Neural progenitor cell (in vitro differentiated cells): ENCODE results near the gene PCSK2. TPM values are rescaled to one million over a fixed set of nuclear protein-coding genes. Genes with fewer than 3 reads are reported as not detected.
A peak's percentile ranks its signal among the peaks of the same experiment; 100 is the strongest.

ENCODE experiments used
- DNase-seq: peaks from one replicate; pipeline ENCODE4 v3.0.0-alpha.2; 2016; ENCODE audit warnings: low spot score
- H2AFZ ChIP-seq: fragments of 200-600 bp; sonication (generic); replicated peaks from 2 replicates; pipeline ENCODE4 v1.6.1; 2016; ENCODE audit warnings: antibody characterized with exemption
- H3F3A ChIP-seq: fragments of 200-600 bp; sonication (generic); 2 replicates; pipeline ENCODE4 v1.6.1; 2016; ENCODE audit warnings: antibody characterized with exemption, low read depth
- H3K27ac ChIP-seq: fragments of 200-600 bp; sonication (generic); 2 replicates; pipeline ENCODE4 v1.5.1; 2016; ENCODE audit warnings: mild to moderate bottlenecking
- H3K27me3 ChIP-seq: fragments of 200-600 bp; sonication (generic); 2 replicates; pipeline ENCODE4 v1.6.1; 2016; ENCODE audit warnings: mild to moderate bottlenecking, moderate library complexity
- H3K36me3 ChIP-seq: fragments of 200-600 bp; sonication (generic); 2 replicates; pipeline ENCODE4 v1.5.1; 2016
- H3K4me1 ChIP-seq: fragments of 200-600 bp; sonication (generic); 2 replicates; pipeline ENCODE4 v1.6.1; 2016; ENCODE audit warnings: mixed run types
- H3K4me2 ChIP-seq: fragments of 200-600 bp; sonication (generic); 2 replicates; pipeline ENCODE4 v1.6.1; 2016
- H3K4me3 ChIP-seq: fragments of 200-600 bp; sonication (generic); 2 replicates; pipeline ENCODE4 v1.5.1; 2016
- H3K79me2 ChIP-seq: fragments of 200-600 bp; sonication (generic); 2 replicates; pipeline ENCODE4 v1.6.1; 2016; ENCODE audit warnings: low read depth
- H3K9ac ChIP-seq: fragments of 200-600 bp; sonication (generic); 2 replicates; pipeline ENCODE4 v1.6.1; 2016
- H3K9me3 ChIP-seq: fragments of 200-600 bp; sonication (generic); 2 replicates; pipeline ENCODE4 v1.5.1; 2016; ENCODE audit warnings: low read depth
- H4K20me1 ChIP-seq: fragments of 200-600 bp; sonication (generic); 2 replicates; pipeline ENCODE4 v1.6.1; 2016; ENCODE audit warnings: low read depth
- H3K27ac Mint-ChIP-seq: 3 replicates; pipeline ENCODE4 v1.8.0; 2021; ENCODE audit warnings: mixed read lengths
- H3K27me3 Mint-ChIP-seq: 2 replicates; pipeline ENCODE4 v1.8.0; 2022; ENCODE audit warnings: low read depth, mild to moderate bottlenecking, inconsistent platforms, moderate library complexity, mixed read lengths; ENCODE audit not compliant: insufficient read depth
- H3K36me3 Mint-ChIP-seq: 3 replicates; pipeline ENCODE4 v1.8.0; 2021; ENCODE audit warnings: mixed read lengths
- H3K4me1 Mint-ChIP-seq: 3 replicates; pipeline ENCODE4 v1.8.0; 2021; ENCODE audit warnings: mixed read lengths
- H3K4me3 Mint-ChIP-seq: 3 replicates; pipeline ENCODE4 v1.8.0; 2021; ENCODE audit warnings: mild to moderate bottlenecking, moderate library complexity, mixed read lengths
- H3K9me3 Mint-ChIP-seq: 3 replicates; pipeline ENCODE4 v1.8.0; 2020; ENCODE audit warnings: mixed read lengths
- EZH2 ChIP-seq: fragments of 200-600 bp; sonication (generic); IDR thresholded peaks from 2 replicates; pipeline ENCODE4 v1.6.1; 2017; ENCODE audit warnings: antibody characterized with exemption, mild to moderate bottlenecking, moderate library complexity
- EZH2phosphoT487 ChIP-seq: fragments of 200-600 bp; sonication (generic); IDR thresholded peaks from 2 replicates; pipeline ENCODE4 v1.6.1; 2017; ENCODE audit warnings: antibody characterized with exemption
- total RNA-seq: library from RNA; depleted of rRNA; stranded (reverse); fragments of >200 nt; gene quantifications from 2 replicates; pipeline ENCODE4 v1.2.3, GENCODE V29; 2015; ENCODE audit warnings: low replicate concordance
- TF ChIP-seq, protein P1 (sequence below): fragments of 200-600 bp; sonication (generic); IDR thresholded peaks from 2 replicates; pipeline ENCODE4 v1.5.1; 2017; ENCODE audit warnings: antibody characterized with exemption, mild to moderate bottlenecking

The PCSK2 gene
- total RNA-seq, 1 donor from 2014 or later = 0.07 TPM

DNA sequence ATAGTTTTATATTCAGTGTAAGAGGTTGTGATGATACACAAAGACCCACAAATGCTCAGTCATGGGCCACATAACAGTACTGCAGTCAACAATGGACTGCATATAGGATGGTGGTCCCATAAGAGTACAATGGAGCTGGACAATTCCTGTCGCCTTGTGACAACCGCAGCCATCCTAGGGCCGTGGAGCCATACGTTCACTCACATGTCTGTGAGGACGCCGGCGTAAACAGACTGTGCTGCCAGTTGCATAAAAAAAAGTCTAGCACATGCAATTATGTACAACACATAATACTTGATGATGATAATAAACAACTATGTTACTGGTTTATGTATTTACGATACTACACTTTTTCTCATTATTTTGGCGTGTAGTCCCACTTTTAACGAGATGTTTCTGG lies 273.4 kb downstream of the PCSK2 start:
- Mint-ChIP-seq H3K27ac (no peak overlapping the region), H3K4me3 (no peak overlapping the region), H3K4me1 (peaks cover 2% of the 10 kb centered on the region), H3K9me3 (no peaks in the 10 kb centered on the region), H3K27me3 (peaks cover 14% of the 10 kb centered on the region), H3K36me3 (no peaks in the 10 kb centered on the region)
- DNase-seq = no peak
- Histone ChIP-seq H3F3A (no peaks in the 10 kb centered on the region), H2AFZ (no peak overlapping the region), H3K9ac (no peak overlapping the region), H3K4me1 (no peaks in the 10 kb centered on the region), H3K27me3 (peaks cover 4% of the 10 kb centered on the region), H3K79me2 (no peaks in the 10 kb centered on the region), H4K20me1 (no peaks in the 10 kb centered on the region), H3K36me3 (no peaks in the 10 kb centered on the region), H3K4me3 (no peak overlapping the region), H3K27ac (no peak overlapping the region), H3K4me2 (no peak overlapping the region), H3K9me3 (no peaks in the 10 kb centered on the region)
- no peak for TF ChIP-seq EZH2
- no peak for TF ChIP-seq EZH2phosphoT487
- TF ChIP-seq, protein P1, sequence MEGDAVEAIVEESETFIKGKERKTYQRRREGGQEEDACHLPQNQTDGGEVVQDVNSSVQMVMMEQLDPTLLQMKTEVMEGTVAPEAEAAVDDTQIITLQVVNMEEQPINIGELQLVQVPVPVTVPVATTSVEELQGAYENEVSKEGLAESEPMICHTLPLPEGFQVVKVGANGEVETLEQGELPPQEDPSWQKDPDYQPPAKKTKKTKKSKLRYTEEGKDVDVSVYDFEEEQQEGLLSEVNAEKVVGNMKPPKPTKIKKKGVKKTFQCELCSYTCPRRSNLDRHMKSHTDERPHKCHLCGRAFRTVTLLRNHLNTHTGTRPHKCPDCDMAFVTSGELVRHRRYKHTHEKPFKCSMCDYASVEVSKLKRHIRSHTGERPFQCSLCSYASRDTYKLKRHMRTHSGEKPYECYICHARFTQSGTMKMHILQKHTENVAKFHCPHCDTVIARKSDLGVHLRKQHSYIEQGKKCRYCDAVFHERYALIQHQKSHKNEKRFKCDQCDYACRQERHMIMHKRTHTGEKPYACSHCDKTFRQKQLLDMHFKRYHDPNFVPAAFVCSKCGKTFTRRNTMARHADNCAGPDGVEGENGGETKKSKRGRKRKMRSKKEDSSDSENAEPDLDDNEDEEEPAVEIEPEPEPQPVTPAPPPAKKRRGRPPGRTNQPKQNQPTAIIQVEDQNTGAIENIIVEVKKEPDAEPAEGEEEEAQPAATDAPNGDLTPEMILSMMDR = no peak

DNA sequence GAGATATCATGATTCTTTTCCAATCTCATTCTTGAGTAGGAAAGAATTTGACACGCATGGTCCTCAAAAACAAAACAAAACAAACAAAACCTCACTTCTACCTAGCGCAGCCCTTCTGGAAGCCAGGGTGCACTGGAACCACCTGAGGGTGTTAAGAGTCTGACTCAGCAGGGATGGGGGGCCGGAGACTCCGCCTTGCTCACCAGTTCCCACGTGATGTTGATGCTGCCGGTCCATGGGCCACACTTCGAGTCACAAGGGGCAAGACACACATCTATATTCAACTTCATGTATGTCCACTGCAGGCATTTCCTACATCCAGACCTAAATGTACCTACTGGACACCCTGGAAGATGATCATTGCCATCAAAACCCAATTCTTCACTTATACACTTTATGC lies 274.0 kb downstream of the PCSK2 start:
- Histone ChIP-seq H4K20me1 (no peaks in the 10 kb centered on the region), H3K4me1 (no peaks in the 10 kb centered on the region), H3K79me2 (no peaks in the 10 kb centered on the region), H3K9me3 (no peaks in the 10 kb centered on the region), H2AFZ (no peak overlapping the region), H3F3A (no peaks in the 10 kb centered on the region), H3K27me3 (peaks cover 9% of the 10 kb centered on the region), H3K27ac (no peak overlapping the region), H3K9ac (no peak overlapping the region), H3K36me3 (no peaks in the 10 kb centered on the region), H3K4me3 (no peak overlapping the region), H3K4me2 (no peak overlapping the region)
- Mint-ChIP-seq H3K4me3 (no peak overlapping the region), H3K9me3 (no peaks in the 10 kb centered on the region), H3K36me3 (no peaks in the 10 kb centered on the region), H3K4me1 (peaks cover 5% of the 10 kb centered on the region), H3K27ac (no peak overlapping the region), H3K27me3 (peaks cover 14% of the 10 kb centered on the region)
- DNase-seq = no peak
- no peak for TF ChIP-seq EZH2

DNA sequence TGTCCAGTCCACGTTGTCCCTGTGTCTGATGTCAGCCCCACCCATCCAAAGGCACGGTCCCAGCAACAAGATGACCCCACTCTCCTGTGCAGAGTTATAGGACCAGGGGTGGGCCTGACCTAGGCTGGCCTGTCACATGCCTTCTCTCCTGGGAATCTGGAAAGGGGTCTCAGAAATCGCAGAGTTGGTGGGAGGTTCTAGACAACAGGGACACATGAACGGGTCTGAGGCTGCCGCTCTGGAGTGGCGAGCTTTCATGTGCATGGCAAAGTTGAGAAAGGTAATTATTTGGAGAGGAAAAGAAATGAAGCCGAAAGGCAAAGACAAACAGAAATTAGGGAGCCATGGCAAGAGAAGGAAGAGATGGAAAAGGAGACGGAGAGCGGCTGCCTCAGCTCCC lies 274.9 kb downstream of the PCSK2 start:
- Mint-ChIP-seq H3K4me1 (peaks cover 5% of the 10 kb centered on the region), H3K27ac (no peak overlapping the region), H3K9me3 (no peaks in the 10 kb centered on the region), H3K27me3 (peaks cover 14% of the 10 kb centered on the region), H3K36me3 (no peaks in the 10 kb centered on the region), H3K4me3 (no peak overlapping the region)
- Histone ChIP-seq H3K79me2 (no peaks in the 10 kb centered on the region), H3K4me3 (no peak overlapping the region), H3F3A (no peaks in the 10 kb centered on the region), H3K4me2 (no peak overlapping the region), H3K27me3 (peaks cover 18% of the 10 kb centered on the region), H3K9ac (no peak overlapping the region), H3K4me1 (no peaks in the 10 kb centered on the region), H4K20me1 (no peaks in the 10 kb centered on the region), H2AFZ (no peak overlapping the region), H3K9me3 (no peaks in the 10 kb centered on the region), H3K27ac (no peak overlapping the region), H3K36me3 (no peaks in the 10 kb centered on the region)
- DNase-seq = no peak
- TF ChIP-seq, protein P1 = no peak
- TF ChIP-seq EZH2 (no peak), EZH2phosphoT487 (no peak)

DNA sequence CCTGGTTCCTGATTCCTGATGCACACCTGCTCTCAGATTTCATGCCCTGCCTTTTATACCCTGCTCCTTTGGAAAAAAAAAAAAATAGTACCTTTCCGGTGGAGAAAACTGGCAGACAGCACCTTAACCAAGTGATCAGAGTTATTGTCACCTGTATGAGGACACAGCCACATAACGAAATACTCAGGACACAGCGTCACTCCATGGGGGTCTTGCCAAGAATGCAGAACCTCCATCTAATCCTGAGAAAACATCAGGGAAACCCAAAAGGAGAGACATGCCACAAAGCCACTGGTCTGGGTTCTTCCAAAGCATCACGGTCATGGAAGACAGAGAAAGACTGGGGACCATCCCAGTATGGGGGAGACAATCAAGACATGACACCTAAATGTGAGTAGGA lies 275.3 kb downstream of the PCSK2 start:
- Mint-ChIP-seq H3K27me3 (peaks cover 13% of the 10 kb centered on the region), H3K36me3 (no peaks in the 10 kb centered on the region), H3K4me3 (no peak overlapping the region), H3K4me1 (peaks cover 5% of the 10 kb centered on the region), H3K9me3 (no peaks in the 10 kb centered on the region), H3K27ac (no peak overlapping the region)
- no peaks in the 10 kb centered on the region for H4K20me1 ChIP-seq
- H3K4me2 ChIP-seq = no peak overlapping the region
- no peaks in the 10 kb centered on the region for H3K36me3 ChIP-seq
- H3K27ac ChIP-seq = no peak overlapping the region
- DNase-seq = peak; percentile 29
- peaks cover 22% of the 10 kb centered on the region for H3K27me3 ChIP-seq
- no peaks in the 10 kb centered on the region for H3K9me3 ChIP-seq
- no peak overlapping the region for H3K9ac ChIP-seq
- H3F3A ChIP-seq = no peaks in the 10 kb centered on the region
- H2AFZ ChIP-seq = no peak overlapping the region
- no peaks in the 10 kb centered on the region for H3K4me1 ChIP-seq
- no peaks in the 10 kb centered on the region for H3K79me2 ChIP-seq
- TF ChIP-seq EZH2 (no peak), EZH2phosphoT487 (no peak)
- TF ChIP-seq, protein P1 = no peak
- no peak overlapping the region for H3K4me3 ChIP-seq
